Activated T-cell treated with anti-CD3 and anti-CD28 coated beads, Interleukin-2, amount 50 U/mL, for 24 hours (primary cell): Measurements from ENCODE around the gene TEX14.
"Not testable (repeated sequence)": the region's sequence is repeated elsewhere in the genome, so short reads cannot be mapped to it uniquely, and the experiment has no call there.

Experiments
- DNase-seq: peaks from one replicate; pipeline ENCODE4 v3.0.0-alpha.2; 2020
- H3K27ac Mint-ChIP-seq: 2 replicates; pipeline ENCODE4 v1.8.0; 2020; ENCODE audit warnings: mild to moderate bottlenecking, mixed read lengths
- H3K27me3 Mint-ChIP-seq: 2 replicates; pipeline ENCODE4 v1.8.0; 2020; ENCODE audit warnings: mixed read lengths
- H3K36me3 Mint-ChIP-seq: 2 replicates; pipeline ENCODE4 v1.8.0; 2020; ENCODE audit warnings: low read depth, mixed read lengths
- H3K4me1 Mint-ChIP-seq: 2 replicates; pipeline ENCODE4 v1.8.0; 2020; ENCODE audit warnings: low read depth, mixed read lengths
- H3K4me3 Mint-ChIP-seq: 2 replicates; pipeline ENCODE4 v1.8.0; 2020; ENCODE audit warnings: mild to moderate bottlenecking, moderate library complexity, mixed read lengths
- H3K9me3 Mint-ChIP-seq: 2 replicates; pipeline ENCODE4 v1.8.0; 2020; ENCODE audit warnings: mixed read lengths

TEX14 gene

GRCh38 chr17:58564971-58565370 is 126.9 kb downstream of the TEX14 start:
- Mint-ChIP-seq H3K9me3 (no peaks in the 10 kb centered on the region), H3K27me3 (peaks cover 4% of the 10 kb centered on the region), H3K4me3 (no peak overlapping the region), H3K36me3 (no peaks in the 10 kb centered on the region), H3K4me1 (peaks cover 4% of the 10 kb centered on the region), H3K27ac (no peak overlapping the region)
- DNase-seq = no peak

- peaks cover 4% of the 10 kb centered on the region for H3K4me1 Mint-ChIP-seq
- no peak overlapping the region for H3K4me3 Mint-ChIP-seq
- H3K27ac Mint-ChIP-seq = no peak overlapping the region
Observed at GRCh38 chr17:58564243-58564642, 127.6 kb downstream of the TEX14 start.

GRCh38 chr17:58560511-58560910 is 131.3 kb downstream of the TEX14 start:
- no peak for DNase-seq
- no peak overlapping the region for H3K27ac Mint-ChIP-seq
- peaks cover 4% of the 10 kb centered on the region for H3K27me3 Mint-ChIP-seq
- no peaks in the 10 kb centered on the region for H3K36me3 Mint-ChIP-seq
- H3K9me3 Mint-ChIP-seq = no peaks in the 10 kb centered on the region
- peaks cover 9% of the 10 kb centered on the region for H3K4me1 Mint-ChIP-seq
- no peak overlapping the region for H3K4me3 Mint-ChIP-seq

More at GRCh38 chr17:58564243-58564642, 127.6 kb downstream of the TEX14 start:
- peaks cover 4% of the 10 kb centered on the region for H3K27me3 Mint-ChIP-seq
- no peaks in the 10 kb centered on the region for H3K9me3 Mint-ChIP-seq
- H3K36me3 Mint-ChIP-seq = no peaks in the 10 kb centered on the region
- DNase-seq = no peak

- H3K27ac Mint-ChIP-seq = no peak overlapping the region
- H3K27me3 Mint-ChIP-seq = peaks cover 4% of the 10 kb centered on the region
- H3K4me3 Mint-ChIP-seq = no peak overlapping the region
- no peaks in the 10 kb centered on the region for H3K9me3 Mint-ChIP-seq
- peaks cover 5% of the 10 kb centered on the region for H3K4me1 Mint-ChIP-seq
- DNase-seq = no peak
- no peaks in the 10 kb centered on the region for H3K36me3 Mint-ChIP-seq
Observed at GRCh38 chr17:58557981-58558380, 133.9 kb downstream of the TEX14 start.

GRCh38 chr17:58556833-58557250 is 135.0 kb downstream of the TEX14 start:
- Mint-ChIP-seq H3K4me3 (no peak overlapping the region), H3K27me3 (no peaks in the 10 kb centered on the region), H3K9me3 (no peaks in the 10 kb centered on the region), H3K27ac (no peak overlapping the region), H3K4me1 (peaks cover 5% of the 10 kb centered on the region), H3K36me3 (no peaks in the 10 kb centered on the region)
- DNase-seq = no peak

- H3K27me3 Mint-ChIP-seq, H3K27ac Mint-ChIP-seq, H3K4me1 Mint-ChIP-seq, DNase-seq, H3K9me3 Mint-ChIP-seq, H3K36me3 Mint-ChIP-seq, H3K4me3 Mint-ChIP-seq: not testable (repeated sequence)
Observed at GRCh38 chr17:58555109-58555508, 136.7 kb downstream of the TEX14 start.

GRCh38 chr17:58541249-58541648 is 150.6 kb downstream of the TEX14 start:
- H3K27ac Mint-ChIP-seq = no peak overlapping the region
- H3K36me3 Mint-ChIP-seq = no peaks in the 10 kb centered on the region
- peaks cover under 1% of the 10 kb centered on the region for H3K27me3 Mint-ChIP-seq
- no peak for DNase-seq
- no peaks in the 10 kb centered on the region for H3K4me1 Mint-ChIP-seq
- no peak overlapping the region for H3K4me3 Mint-ChIP-seq
- H3K9me3 Mint-ChIP-seq = no peaks in the 10 kb centered on the region

- H3K4me3 Mint-ChIP-seq = no peak overlapping the region
- no peak for DNase-seq
- no peaks in the 10 kb centered on the region for H3K4me1 Mint-ChIP-seq
- H3K9me3 Mint-ChIP-seq = no peaks in the 10 kb centered on the region
- no peak overlapping the region for H3K27ac Mint-ChIP-seq
- no peaks in the 10 kb centered on the region for H3K36me3 Mint-ChIP-seq
- peaks cover 15% of the 10 kb centered on the region for H3K27me3 Mint-ChIP-seq
Observed at GRCh38 chr17:58539698-58540097, 152.1 kb downstream of the TEX14 start.

GRCh38 chr17:58538811-58539409 is 152.9 kb downstream of the TEX14 start:
- Mint-ChIP-seq H3K36me3 (no peaks in the 10 kb centered on the region), H3K9me3 (no peaks in the 10 kb centered on the region), H3K4me1 (no peaks in the 10 kb centered on the region), H3K4me3 (no peak overlapping the region), H3K27me3 (peaks cover 23% of the 10 kb centered on the region), H3K27ac (no peak overlapping the region)
- DNase-seq = no peak

- H3K4me1 Mint-ChIP-seq = peaks cover 3% of the 10 kb centered on the region
- no peaks in the 10 kb centered on the region for H3K9me3 Mint-ChIP-seq
- no peak overlapping the region for H3K27ac Mint-ChIP-seq
- H3K27me3 Mint-ChIP-seq = peaks cover 38% of the 10 kb centered on the region
- H3K36me3 Mint-ChIP-seq = no peaks in the 10 kb centered on the region
- no peak for DNase-seq
- no peak overlapping the region for H3K4me3 Mint-ChIP-seq
Observed at GRCh38 chr17:58537266-58537665, 154.6 kb downstream of the TEX14 start.

- no peak overlapping the region for H3K4me3 Mint-ChIP-seq
Observed at GRCh38 chr17:58536542-58536941, 155.3 kb downstream of the TEX14 start.

GRCh38 chr17:58535431-58535830 is 156.4 kb downstream of the TEX14 start:
- peaks cover 47% of the 10 kb centered on the region for H3K27me3 Mint-ChIP-seq
- H3K27ac Mint-ChIP-seq = no peak overlapping the region
- no peaks in the 10 kb centered on the region for H3K9me3 Mint-ChIP-seq
- peaks cover 6% of the 10 kb centered on the region for H3K4me1 Mint-ChIP-seq
- no peaks in the 10 kb centered on the region for H3K36me3 Mint-ChIP-seq
- no peak for DNase-seq
- H3K4me3 Mint-ChIP-seq = no peak overlapping the region

More at GRCh38 chr17:58536542-58536941, 155.3 kb downstream of the TEX14 start:
- no peak for DNase-seq
- H3K9me3 Mint-ChIP-seq = no peaks in the 10 kb centered on the region
- no peak overlapping the region for H3K27ac Mint-ChIP-seq
- H3K36me3 Mint-ChIP-seq = no peaks in the 10 kb centered on the region
- H3K4me1 Mint-ChIP-seq = peaks cover 6% of the 10 kb centered on the region
- H3K27me3 Mint-ChIP-seq = peaks cover 39% of the 10 kb centered on the region

GRCh38 chr17:58534901-58535421 is 156.9 kb downstream of the TEX14 start:
- H3K27ac Mint-ChIP-seq = no peak overlapping the region
- no peak for DNase-seq
- H3K9me3 Mint-ChIP-seq = no peaks in the 10 kb centered on the region
- H3K4me3 Mint-ChIP-seq = no peak overlapping the region
- peaks cover 52% of the 10 kb centered on the region for H3K27me3 Mint-ChIP-seq
- H3K36me3 Mint-ChIP-seq = no peaks in the 10 kb centered on the region
- H3K4me1 Mint-ChIP-seq = peaks cover 6% of the 10 kb centered on the region

GRCh38 chr17:58534331-58534730 is 157.5 kb downstream of the TEX14 start:
- Mint-ChIP-seq H3K36me3 (no peaks in the 10 kb centered on the region), H3K27ac (no peak overlapping the region), H3K4me1 (peaks cover 6% of the 10 kb centered on the region), H3K4me3 (no peak overlapping the region), H3K27me3 (peaks cover 58% of the 10 kb centered on the region), H3K9me3 (no peaks in the 10 kb centered on the region)
- no peak for DNase-seq

- Mint-ChIP-seq H3K4me1 (peaks cover 6% of the 10 kb centered on the region), H3K9me3 (no peaks in the 10 kb centered on the region), H3K27ac (no peak overlapping the region)
Observed at GRCh38 chr17:58533616-58534188, 158.1 kb downstream of the TEX14 start.

More at GRCh38 chr17:58533616-58534188, 158.1 kb downstream of the TEX14 start:
- peaks cover 59% of the 10 kb centered on the region for H3K27me3 Mint-ChIP-seq
- no peak overlapping the region for H3K4me3 Mint-ChIP-seq
- no peaks in the 10 kb centered on the region for H3K36me3 Mint-ChIP-seq
- no peak for DNase-seq
